Suprapubic skin (tissue), 4 donors: ENCODE data around the gene RNGTT. TPM values are rescaled to one million over a fixed set of nuclear protein-coding genes. Genes with fewer than 3 reads are reported as not detected.

ENCODE experiments used
- DNase-seq, 2 donors: peaks; one replicate each; pipeline ENCODE4 v3.0.0-alpha.2; 2019; ENCODE audit warnings: low spot score in 2 of 2
- H3K27ac ChIP-seq: fragments of 200-600 bp; sonication (generic); one replicate; pipeline ENCODE4 v1.5.1; 2019
- H3K27me3 ChIP-seq: fragments of 200-600 bp; sonication (generic); one replicate; pipeline ENCODE4 v1.5.1; 2019
- H3K36me3 ChIP-seq: fragments of 200-600 bp; sonication (generic); one replicate; pipeline ENCODE4 v1.5.1; 2019
- H3K4me1 ChIP-seq: fragments of 200-600 bp; sonication (generic); one replicate; pipeline ENCODE4 v1.5.1; 2019
- H3K4me3 ChIP-seq: fragments of 200-600 bp; sonication (generic); one replicate; pipeline ENCODE4 v1.5.1; 2019; ENCODE audit warnings: mild to moderate bottlenecking
- H3K9me3 ChIP-seq: fragments of 200-600 bp; sonication (generic); one replicate; pipeline ENCODE4 v1.5.1; 2019
- EP300 ChIP-seq: sonication (generic); formaldehyde crosslinking; IDR thresholded peaks from one replicate; pipeline ENCODE4 v1.6.1; 2017; ENCODE audit warnings: antibody characterized with exemption
- POLR2A ChIP-seq, 2 donors: fragments of 450-650 bp; IDR thresholded peaks; one replicate each; pipeline ENCODE4 v1.6.1; 2017; ENCODE audit warnings: antibody characterized with exemption in 2 of 2, mild to moderate bottlenecking in 2 of 2, moderate library complexity in 2 of 2
- POLR2AphosphoS5 ChIP-seq, 3 donors: sonication (generic); formaldehyde crosslinking; IDR thresholded peaks; one replicate each; pipeline ENCODE4 v1.6.1; 2017; ENCODE audit warnings: antibody characterized with exemption in 3 of 3
- WGBS: methylation state at CpG from one replicate; pipeline ENCODE4 v1.1.5; 2018; 5-methylcytosine and 5-hydroxymethylcytosine counted together
- total RNA-seq, 4 donors: library from RNA; depleted of rRNA; stranded (reverse); fragments of >200 nt; gene quantifications; one replicate each; pipeline ENCODE4 v1.1.0, GENCODE V29; 2016
- TF ChIP-seq, protein P1 (sequence below), 2 donors: fragments of 200-600 bp in 1 of 2; fragments of 450-650 bp in 1 of 2; sonication (generic) in 1 of 2; IDR thresholded peaks; one replicate each; pipeline ENCODE4 v1.5.1; 2016 to 2019; ENCODE audit warnings: antibody characterized with exemption in 2 of 2, mild to moderate bottlenecking in 1 of 2, moderate library complexity in 1 of 2

RNGTT gene
- total RNA-seq, 4 donors from 2014 or later, result 8.6 to 13.6 (median 11.6) TPM

DNA sequence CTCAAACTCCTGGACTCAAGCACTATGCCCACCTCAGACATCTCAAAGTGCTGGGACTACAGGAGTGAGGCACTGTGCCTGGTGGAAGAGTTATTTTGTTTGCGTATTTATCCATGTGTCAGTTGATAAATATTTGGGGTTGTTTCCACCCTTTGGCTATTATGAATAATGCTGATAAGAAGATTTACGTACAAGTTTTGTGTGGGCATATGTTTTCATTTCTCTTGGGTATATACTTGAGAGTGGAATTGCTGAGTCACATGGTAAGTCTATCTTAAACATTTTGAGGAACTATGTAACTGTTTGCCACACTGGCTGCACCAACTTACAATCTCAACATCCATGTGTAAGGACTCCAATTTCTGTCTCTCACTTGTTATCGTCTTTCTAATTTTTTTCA lies 200.3 kb downstream of the RNGTT start:
- no peaks in the 10 kb centered on the region for H3K27me3 ChIP-seq
- TF ChIP-seq POLR2AphosphoS5 (IDR thresholded peaks at IDR 0.05) (no peak), EP300 (no peak), POLR2A (IDR thresholded peaks at IDR 0.05) (no peak)
- TF ChIP-seq, protein P1, sequence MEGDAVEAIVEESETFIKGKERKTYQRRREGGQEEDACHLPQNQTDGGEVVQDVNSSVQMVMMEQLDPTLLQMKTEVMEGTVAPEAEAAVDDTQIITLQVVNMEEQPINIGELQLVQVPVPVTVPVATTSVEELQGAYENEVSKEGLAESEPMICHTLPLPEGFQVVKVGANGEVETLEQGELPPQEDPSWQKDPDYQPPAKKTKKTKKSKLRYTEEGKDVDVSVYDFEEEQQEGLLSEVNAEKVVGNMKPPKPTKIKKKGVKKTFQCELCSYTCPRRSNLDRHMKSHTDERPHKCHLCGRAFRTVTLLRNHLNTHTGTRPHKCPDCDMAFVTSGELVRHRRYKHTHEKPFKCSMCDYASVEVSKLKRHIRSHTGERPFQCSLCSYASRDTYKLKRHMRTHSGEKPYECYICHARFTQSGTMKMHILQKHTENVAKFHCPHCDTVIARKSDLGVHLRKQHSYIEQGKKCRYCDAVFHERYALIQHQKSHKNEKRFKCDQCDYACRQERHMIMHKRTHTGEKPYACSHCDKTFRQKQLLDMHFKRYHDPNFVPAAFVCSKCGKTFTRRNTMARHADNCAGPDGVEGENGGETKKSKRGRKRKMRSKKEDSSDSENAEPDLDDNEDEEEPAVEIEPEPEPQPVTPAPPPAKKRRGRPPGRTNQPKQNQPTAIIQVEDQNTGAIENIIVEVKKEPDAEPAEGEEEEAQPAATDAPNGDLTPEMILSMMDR (IDR thresholded peaks at IDR 0.05), result no peak
- no peaks in the 10 kb centered on the region for H3K4me1 ChIP-seq
- H3K4me3 ChIP-seq, result no peak overlapping the region
- no peaks in the 10 kb centered on the region for H3K9me3 ChIP-seq
- WGBS, result 96% methylated on average over 3 of the region's 3 CpGs
- H3K27ac ChIP-seq, result no peak overlapping the region
- no peak for DNase-seq
- H3K36me3 ChIP-seq, result no peaks in the 10 kb centered on the region

DNA sequence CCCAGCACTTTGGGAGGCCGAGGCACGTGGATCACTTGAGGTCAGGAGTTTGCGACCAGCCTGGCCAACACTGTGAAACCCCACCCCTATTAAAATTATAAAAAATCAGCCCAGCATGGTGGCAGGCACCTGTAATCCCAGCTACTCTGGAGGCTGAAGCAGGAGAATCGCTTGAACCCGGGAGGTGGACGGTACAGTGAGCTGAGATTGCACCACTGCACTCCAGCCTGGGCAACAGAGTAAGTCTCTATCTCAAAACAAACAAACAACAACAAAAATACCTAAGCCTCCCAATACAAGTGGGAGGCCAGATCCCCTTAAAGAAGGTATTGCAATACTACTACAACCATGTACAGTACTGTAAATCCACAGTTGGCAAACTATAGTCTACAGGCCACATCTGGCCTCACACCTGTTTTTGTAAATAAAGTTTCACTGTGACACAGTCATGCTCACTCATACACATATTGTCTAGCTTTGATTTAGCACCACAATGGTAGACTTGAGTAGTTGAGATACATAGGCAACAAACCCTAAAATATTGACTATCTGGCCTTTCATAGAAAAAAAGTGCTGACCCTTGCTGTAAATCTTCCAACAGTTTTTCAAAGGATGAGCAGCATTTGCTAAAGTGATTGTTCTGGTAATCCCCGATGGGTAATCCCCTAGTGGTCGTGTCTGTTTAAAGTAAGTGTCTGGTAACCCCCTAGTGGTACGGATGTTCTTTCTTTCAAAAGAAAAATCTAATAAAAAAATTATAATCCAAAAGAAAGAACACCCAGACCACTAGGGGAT lies 202.0 kb downstream of the RNGTT start:
- Histone ChIP-seq H3K36me3 (no peaks in the 10 kb centered on the region), H3K4me1 (no peaks in the 10 kb centered on the region), H3K27ac (no peak overlapping the region), H3K4me3 (no peak overlapping the region), H3K27me3 (no peaks in the 10 kb centered on the region), H3K9me3 (no peaks in the 10 kb centered on the region)
- 91% methylated on average over 9 of the region's 9 CpGs for WGBS
- TF ChIP-seq, protein P1 (IDR thresholded peaks at IDR 0.05), result no peak
- TF ChIP-seq POLR2AphosphoS5 (IDR thresholded peaks at IDR 0.05), result no peak
- TF ChIP-seq POLR2A (IDR thresholded peaks at IDR 0.05), result no peak
- no peak for TF ChIP-seq EP300
- DNase-seq, result no peak

DNA sequence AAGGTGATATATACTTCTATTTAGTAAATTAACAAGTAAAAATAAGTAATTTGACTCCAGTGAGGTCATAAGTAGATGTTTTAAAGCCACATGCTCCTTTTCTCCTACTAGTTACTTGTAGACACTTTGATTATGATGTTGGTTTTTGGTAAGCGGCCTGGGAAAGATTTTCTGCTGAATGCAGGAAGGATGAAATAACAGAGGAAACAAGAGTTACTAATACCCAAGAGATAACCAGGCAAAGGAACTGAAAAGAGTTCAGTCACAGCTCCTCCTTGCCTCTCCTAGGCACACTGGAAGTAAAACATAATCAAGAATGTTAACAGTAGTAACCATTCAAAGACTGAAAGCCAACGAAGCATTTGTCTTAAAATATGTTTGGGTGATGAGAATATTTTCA lies 203.3 kb downstream of the RNGTT start:
- no peaks in the 10 kb centered on the region for H3K4me1 ChIP-seq
- TF ChIP-seq, protein P1 (IDR thresholded peaks at IDR 0.05), result no peak
- TF ChIP-seq EP300, result no peak
- TF ChIP-seq POLR2AphosphoS5 (IDR thresholded peaks at IDR 0.05), result no peak
- H3K27ac ChIP-seq, result no peak overlapping the region
- WGBS, result 86% methylated on average over 2 of the region's 2 CpGs
- H3K4me3 ChIP-seq, result no peak overlapping the region
- no peaks in the 10 kb centered on the region for H3K36me3 ChIP-seq
- H3K27me3 ChIP-seq, result no peaks in the 10 kb centered on the region
- no peak for DNase-seq
- H3K9me3 ChIP-seq, result no peaks in the 10 kb centered on the region

DNA sequence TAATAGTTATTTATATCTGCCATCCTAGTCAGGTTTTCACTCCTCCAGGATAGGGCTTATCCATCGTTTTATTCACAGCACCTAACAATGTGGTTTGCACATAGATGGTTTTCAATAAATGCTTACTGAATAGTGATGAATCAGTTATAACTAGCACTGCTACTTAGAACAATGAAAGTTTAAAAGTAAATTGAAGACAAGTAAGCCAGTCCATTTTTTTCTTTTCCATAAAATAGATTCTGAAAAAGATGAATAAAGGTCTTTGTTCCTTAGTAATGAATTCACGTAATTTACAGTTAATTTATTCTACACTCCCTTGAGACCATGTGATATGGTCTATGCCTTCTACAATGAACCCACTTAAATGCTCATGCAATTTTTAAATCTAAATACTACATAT lies 212.5 kb downstream of the RNGTT start:
- Histone ChIP-seq H3K9me3 (no peaks in the 10 kb centered on the region), H3K27me3 (no peaks in the 10 kb centered on the region), H3K4me3 (no peak overlapping the region), H3K4me1 (no peaks in the 10 kb centered on the region), H3K36me3 (peaks cover 3% of the 10 kb centered on the region), H3K27ac (no peak overlapping the region)
- DNase-seq, result no peak
- no peak for TF ChIP-seq POLR2A (IDR thresholded peaks at IDR 0.05)
- TF ChIP-seq, protein P1 (IDR thresholded peaks at IDR 0.05), result no peak
- no peak for TF ChIP-seq POLR2AphosphoS5 (IDR thresholded peaks at IDR 0.05)
- TF ChIP-seq EP300, result no peak
- 88% methylated on average over 2 of the region's 2 CpGs for WGBS

DNA sequence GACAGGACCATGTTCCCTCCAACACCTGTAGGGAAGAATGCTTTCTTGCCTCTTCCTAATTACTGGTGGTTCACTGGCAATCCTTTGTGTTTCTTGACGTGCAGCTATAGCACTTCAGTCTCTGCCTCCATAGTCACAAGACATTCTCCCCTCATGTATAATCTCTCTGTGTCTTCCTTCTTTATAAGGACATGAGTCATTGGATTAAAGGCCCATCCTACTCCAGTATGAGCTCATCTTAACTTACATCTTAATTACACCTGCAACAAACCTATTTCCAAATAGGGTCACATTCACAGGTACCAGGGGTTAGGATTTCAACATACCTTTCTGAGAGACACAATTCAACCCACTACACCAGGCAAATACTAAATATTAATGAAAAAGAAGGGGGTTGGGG lies 213.6 kb downstream of the RNGTT start:
- no peak overlapping the region for H3K27ac ChIP-seq
- TF ChIP-seq POLR2AphosphoS5 (IDR thresholded peaks at IDR 0.05) (no peak), EP300 (no peak), POLR2A (IDR thresholded peaks at IDR 0.05) (no peak)
- TF ChIP-seq, protein P1 (IDR thresholded peaks at IDR 0.05), result no peak
- no peaks in the 10 kb centered on the region for H3K9me3 ChIP-seq
- H3K4me3 ChIP-seq, result no peak overlapping the region
- DNase-seq, result no peak
- no peaks in the 10 kb centered on the region for H3K27me3 ChIP-seq
- no peaks in the 10 kb centered on the region for H3K4me1 ChIP-seq
- WGBS, result 92% methylated on average over 1 of the region's 1 CpG
- peaks cover 3% of the 10 kb centered on the region for H3K36me3 ChIP-seq
